Measurements from ENCODE around the gene PRAMEF17.
"Not testable (repeated sequence)": the region's sequence is repeated elsewhere in the genome, so short reads cannot be mapped to it uniquely, and the experiment has no call there.

DNA sequence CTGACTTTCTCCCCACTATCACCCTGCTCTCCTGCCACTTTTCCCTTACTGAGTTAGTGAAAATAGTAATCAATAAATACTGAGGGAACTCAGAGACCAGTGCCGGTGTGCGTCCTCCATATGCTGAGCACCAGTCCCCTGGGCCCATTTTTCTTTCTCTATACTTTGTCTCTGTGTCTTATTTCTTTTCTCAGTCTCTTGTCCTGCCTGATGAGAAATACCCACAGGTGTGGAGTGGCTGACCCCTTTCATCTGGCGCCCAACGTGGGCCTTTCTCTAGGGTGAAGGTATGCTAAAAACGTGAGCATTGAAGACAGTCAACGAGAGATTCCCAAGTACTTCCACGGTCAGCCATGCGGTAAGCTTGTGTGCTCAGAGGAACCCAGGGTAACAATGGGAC is 36.0 kb upstream of the PRAMEF17 start:
- TF ChIP-seq SIX5 (IDR thresholded peaks at IDR 0.05; ENCODE audit: low read depth, low read length, severe bottlenecking), result not testable (repeated sequence)
- TF ChIP-seq, protein P1, sequence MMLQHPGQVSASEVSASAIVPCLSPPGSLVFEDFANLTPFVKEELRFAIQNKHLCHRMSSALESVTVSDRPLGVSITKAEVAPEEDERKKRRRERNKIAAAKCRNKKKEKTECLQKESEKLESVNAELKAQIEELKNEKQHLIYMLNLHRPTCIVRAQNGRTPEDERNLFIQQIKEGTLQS (IDR thresholded peaks at IDR 0.05; ENCODE audit: borderline replicate concordance, extremely low read depth, low read depth, low read length), result not testable (repeated sequence)
